ENCODE data around the gene ADAMTS12.

GRCh38 chr5:33530183-33531036 lies 361.4 kb downstream of the ADAMTS12 start:
- no peak for TF ChIP-seq CTCF (IDR thresholded peaks at IDR 0.05; ENCODE audit: poor library complexity, severe bottlenecking)
- TF ChIP-seq POLR2AphosphoS5 (IDR thresholded peaks at IDR 0.05) = no peak
- TF ChIP-seq EZH2 (IDR thresholded peaks at IDR 0.05; ENCODE audit: borderline replicate concordance, insufficient read depth, low read length, poor library complexity, severe bottlenecking) = no peak

Data from neural cell (in vitro differentiated cells).